ENCODE measurements around the gene PLIN5.

Gene PLIN5

GRCh38 chr19:4534836-4535658 lies at the start of gene PLIN5:
TSS of gene PLIN5 (minus strand) at chr19:4535224. CDS start at chr19:4534074, 1,150 bp downstream.
- DNase-seq (ENCODE audit: low spot score): peak; percentile 79

GRCh38 chr19:4583961-4584669 lies 49.1 kb upstream of the PLIN5 start:
- DNase-seq (ENCODE audit: low spot score): no peak

- no peak for DNase-seq (ENCODE audit: low spot score)
Observed at GRCh38 chr19:4582980-4583842, 48.2 kb upstream of the PLIN5 start.

GRCh38 chr19:4581666-4582553 lies 46.9 kb upstream of the PLIN5 start:
- peak; percentile 64 for DNase-seq (ENCODE audit: low spot score)

GRCh38 chr19:4580961-4581665 lies 46.1 kb upstream of the PLIN5 start:
- no peak for DNase-seq (ENCODE audit: low spot score)

- no peak for DNase-seq (ENCODE audit: low spot score)
Observed at GRCh38 chr19:4580021-4580901, 45.2 kb upstream of the PLIN5 start.

GRCh38 chr19:4579389-4579788 lies 44.4 kb upstream of the PLIN5 start:
- DNase-seq (ENCODE audit: low spot score): no peak

- DNase-seq (ENCODE audit: low spot score): no peak
Observed at GRCh38 chr19:4578552-4579248, 43.7 kb upstream of the PLIN5 start.

GRCh38 chr19:4577020-4577782 lies 42.2 kb upstream of the PLIN5 start:
- DNase-seq (ENCODE audit: low spot score): peak; percentile 59

- peak; percentile 69 for DNase-seq (ENCODE audit: low spot score)
Observed at GRCh38 chr19:4576016-4576933, 41.3 kb upstream of the PLIN5 start.

- peak; percentile 97 for DNase-seq (ENCODE audit: low spot score)
Observed at GRCh38 chr19:4575267-4576015, 40.4 kb upstream of the PLIN5 start.

- DNase-seq (ENCODE audit: low spot score): no peak
Observed at GRCh38 chr19:4573682-4574081, 38.7 kb upstream of the PLIN5 start.

- DNase-seq (ENCODE audit: low spot score): no peak
Observed at GRCh38 chr19:4571305-4571917, 36.4 kb upstream of the PLIN5 start.

- no peak for DNase-seq (ENCODE audit: low spot score)
Observed at GRCh38 chr19:4570916-4571304, 35.9 kb upstream of the PLIN5 start.

GRCh38 chr19:4570402-4570801 lies 35.4 kb upstream of the PLIN5 start:
- DNase-seq (ENCODE audit: low spot score): no peak

- no peak for DNase-seq (ENCODE audit: low spot score)
Observed at GRCh38 chr19:4568886-4569285, 33.9 kb upstream of the PLIN5 start.
